Activated CD8-positive, alpha-beta T cell treated with anti-CD3 and anti-CD28 coated beads, Interleukin-2, amount 10 ng/mL, durations not matched to agents 7 days and 5 days (primary cell): ENCODE results near the gene PNMA6E. TPM values are rescaled to one million over a fixed set of nuclear protein-coding genes. Genes with fewer than 3 reads are reported as not detected.
A peak's percentile ranks its signal among the peaks of the same experiment; 100 is the strongest.

Experiments used
- ATAC-seq: fragments of 150-1000 bp; cut with Tn5 transposase; one replicate; pipeline ENCODE4 v1.10.0; 2021; ENCODE audit warnings: moderate library complexity
- CTCF ChIA-PET: fragments of 350-600 bp; sonication (Branson Sonifier 250); formaldehyde crosslinking; loops from one replicate; lab custom pipeline; 2021; ENCODE audit warnings: antibody characterized with exemption; lab: Charles Lee
- POLR2A ChIA-PET: fragments of 350-600 bp; sonication (Branson Sonifier 250); formaldehyde crosslinking; loops from one replicate; lab custom pipeline; 2021; ENCODE audit warnings: antibody characterized with exemption; lab: Charles Lee
- DNase-seq: peaks from one replicate; pipeline ENCODE4 v3.0.0-alpha.2; 2020
- H3K27ac Mint-ChIP-seq: one replicate; pipeline ENCODE4 v1.8.0; 2021; ENCODE audit warnings: mild to moderate bottlenecking, mixed read lengths
- H3K27me3 Mint-ChIP-seq: one replicate; pipeline ENCODE4 v1.8.0; 2021; ENCODE audit warnings: low read depth, mixed read lengths
- H3K36me3 Mint-ChIP-seq: one replicate; pipeline ENCODE4 v1.8.0; 2021; ENCODE audit warnings: low read depth, mixed read lengths
- H3K4me1 Mint-ChIP-seq: one replicate; pipeline ENCODE4 v1.8.0; 2021; ENCODE audit warnings: low read depth, mixed read lengths
- H3K4me3 Mint-ChIP-seq: one replicate; pipeline ENCODE4 v1.8.0; 2021; ENCODE audit warnings: mild to moderate bottlenecking, mixed read lengths
- H3K9me3 Mint-ChIP-seq: one replicate; pipeline ENCODE4 v1.8.0; 2022; ENCODE audit warnings: mixed read lengths; ENCODE audit not compliant: insufficient read depth
- total RNA-seq, 2 experiments: library from RNA; stranded (reverse); gene quantifications; one replicate each; pipeline ENCODE4 v1.2.3, GENCODE V29; 2021

PNMA6E gene
- total RNA-seq, 2 experiments from 2014 or later = not detected

GRCh38 chrX:153433161-153433680, 32.1 kb upstream of the PNMA6E start:
- CTCF ChIA-PET = no interaction called here
- ATAC-seq = no peak

DNA sequence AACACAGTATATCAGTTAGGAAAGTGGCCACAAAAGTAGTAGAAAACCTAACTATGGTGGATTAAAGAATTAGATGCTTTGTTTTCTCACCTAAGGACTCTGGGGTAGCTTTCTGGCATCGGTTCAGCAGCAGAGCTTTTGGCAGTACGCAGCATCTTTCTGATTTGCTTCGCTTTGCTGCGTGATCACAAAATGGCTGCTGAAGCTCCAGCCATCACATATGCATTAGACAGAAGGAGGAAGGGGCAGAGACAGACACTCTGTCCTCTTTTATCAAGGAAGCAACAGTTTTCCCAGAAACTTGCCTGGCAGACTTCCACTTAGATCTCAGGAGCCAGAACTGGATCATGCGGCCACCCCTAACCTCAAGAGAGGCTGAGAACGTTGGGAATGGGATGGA, 29.6 kb upstream of the PNMA6E start:
- DNase-seq (no peak), ATAC-seq (no peak)
- Mint-ChIP-seq H3K4me1 (no peaks in the 10 kb centered on the region), H3K9me3 (no peaks in the 10 kb centered on the region), H3K27ac (no peak overlapping the region), H3K4me3 (no peak overlapping the region), H3K36me3 (no peaks in the 10 kb centered on the region), H3K27me3 (no peaks in the 10 kb centered on the region)
- ChIA-PET CTCF (no interaction called here), POLR2A (no interaction called here)

More at GRCh38 chrX:153433161-153433680, 32.1 kb upstream of the PNMA6E start:
- H3K9me3 Mint-ChIP-seq = no peaks in the 10 kb centered on the region
- H3K27me3 Mint-ChIP-seq = no peaks in the 10 kb centered on the region
- H3K4me1 Mint-ChIP-seq = no peaks in the 10 kb centered on the region
- POLR2A ChIA-PET = no interaction called here
- no peak overlapping the region for H3K4me3 Mint-ChIP-seq
- no peak overlapping the region for H3K27ac Mint-ChIP-seq
- DNase-seq = no peak
- no peaks in the 10 kb centered on the region for H3K36me3 Mint-ChIP-seq

DNA sequence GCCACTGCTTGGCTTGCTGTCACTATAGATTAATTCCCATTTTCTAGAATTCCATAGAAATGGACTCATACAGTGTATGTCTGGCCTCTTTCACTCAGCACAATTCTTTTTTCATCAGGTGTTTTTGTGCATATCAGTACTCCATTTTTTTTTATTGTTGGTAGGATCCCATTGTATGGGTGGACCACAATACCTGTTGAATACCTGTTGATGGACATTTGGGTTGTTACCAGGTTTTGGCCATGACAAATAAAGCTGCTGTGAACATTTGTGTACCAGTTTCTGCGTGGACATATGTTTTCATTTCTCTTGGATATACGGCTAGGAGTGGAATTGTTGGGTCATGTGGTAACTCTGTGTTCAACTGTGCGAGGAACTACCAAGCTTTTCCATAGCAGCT, 25.1 kb upstream of the PNMA6E start:
- POLR2A ChIA-PET = no interaction called here

GRCh38 chrX:153423652-153424051, 22.5 kb upstream of the PNMA6E start:
- H3K9me3 Mint-ChIP-seq = no peaks in the 10 kb centered on the region
- H3K27ac Mint-ChIP-seq = no peak overlapping the region
- DNase-seq = no peak
- ChIA-PET POLR2A (no interaction called here), CTCF (no interaction called here)
- H3K27me3 Mint-ChIP-seq = no peaks in the 10 kb centered on the region
- no peaks in the 10 kb centered on the region for H3K36me3 Mint-ChIP-seq
- H3K4me3 Mint-ChIP-seq = no peak overlapping the region
- no peaks in the 10 kb centered on the region for H3K4me1 Mint-ChIP-seq
- no peak for ATAC-seq

More for the DNA sequence above, 25.1 kb upstream of the PNMA6E start:
- no peak for ATAC-seq
- Mint-ChIP-seq H3K4me1 (no peaks in the 10 kb centered on the region), H3K9me3 (no peaks in the 10 kb centered on the region), H3K27ac (no peak overlapping the region), H3K36me3 (no peaks in the 10 kb centered on the region), H3K4me3 (no peak overlapping the region), H3K27me3 (no peaks in the 10 kb centered on the region)
- CTCF ChIA-PET = no interaction called here
- no peak for DNase-seq

- POLR2A ChIA-PET = no interaction called here
- CTCF ChIA-PET = no interaction called here
- Mint-ChIP-seq H3K4me1 (no peaks in the 10 kb centered on the region), H3K4me3 (no peak overlapping the region), H3K9me3 (no peaks in the 10 kb centered on the region), H3K27me3 (no peaks in the 10 kb centered on the region), H3K36me3 (no peaks in the 10 kb centered on the region), H3K27ac (no peak overlapping the region)
- DNase-seq = no peak
- no peak for ATAC-seq
Observed at GRCh38 chrX:153421856-153422255, 20.7 kb upstream of the PNMA6E start.

GRCh38 chrX:153420851-153421599, 19.9 kb upstream of the PNMA6E start:
- Mint-ChIP-seq H3K27me3 (no peaks in the 10 kb centered on the region), H3K4me1 (no peaks in the 10 kb centered on the region), H3K4me3 (no peak overlapping the region), H3K9me3 (no peaks in the 10 kb centered on the region), H3K36me3 (no peaks in the 10 kb centered on the region), H3K27ac (no peak overlapping the region)
- DNase-seq (no peak), ATAC-seq (no peak)
- ChIA-PET POLR2A (no interaction called here), CTCF (no interaction called here)

- ATAC-seq = no peak
- ChIA-PET CTCF (no interaction called here), POLR2A (no interaction called here)
- no peaks in the 10 kb centered on the region for H3K4me1 Mint-ChIP-seq
- no peaks in the 10 kb centered on the region for H3K27me3 Mint-ChIP-seq
- no peak for DNase-seq
- H3K36me3 Mint-ChIP-seq = no peaks in the 10 kb centered on the region
- H3K4me3 Mint-ChIP-seq = no peak overlapping the region
- no peaks in the 10 kb centered on the region for H3K9me3 Mint-ChIP-seq
- H3K27ac Mint-ChIP-seq = no peak overlapping the region
Observed at GRCh38 chrX:153417637-153418036, 16.5 kb upstream of the PNMA6E start.

GRCh38 chrX:153416781-153417450, 15.8 kb upstream of the PNMA6E start:
- no peaks in the 10 kb centered on the region for H3K36me3 Mint-ChIP-seq
- ChIA-PET POLR2A (no interaction called here), CTCF (interaction anchor here (1.1 kb wide), 1 partner anchor 44 kb away, joined by 3 read pairs; no protein-coding TSS in a partner anchor)
- no peaks in the 10 kb centered on the region for H3K27me3 Mint-ChIP-seq
- no peak overlapping the region for H3K4me3 Mint-ChIP-seq
- ATAC-seq = no peak
- no peak for DNase-seq
- no peaks in the 10 kb centered on the region for H3K9me3 Mint-ChIP-seq
- H3K4me1 Mint-ChIP-seq = peaks cover 7% of the 10 kb centered on the region
- H3K27ac Mint-ChIP-seq = no peak overlapping the region

DNA sequence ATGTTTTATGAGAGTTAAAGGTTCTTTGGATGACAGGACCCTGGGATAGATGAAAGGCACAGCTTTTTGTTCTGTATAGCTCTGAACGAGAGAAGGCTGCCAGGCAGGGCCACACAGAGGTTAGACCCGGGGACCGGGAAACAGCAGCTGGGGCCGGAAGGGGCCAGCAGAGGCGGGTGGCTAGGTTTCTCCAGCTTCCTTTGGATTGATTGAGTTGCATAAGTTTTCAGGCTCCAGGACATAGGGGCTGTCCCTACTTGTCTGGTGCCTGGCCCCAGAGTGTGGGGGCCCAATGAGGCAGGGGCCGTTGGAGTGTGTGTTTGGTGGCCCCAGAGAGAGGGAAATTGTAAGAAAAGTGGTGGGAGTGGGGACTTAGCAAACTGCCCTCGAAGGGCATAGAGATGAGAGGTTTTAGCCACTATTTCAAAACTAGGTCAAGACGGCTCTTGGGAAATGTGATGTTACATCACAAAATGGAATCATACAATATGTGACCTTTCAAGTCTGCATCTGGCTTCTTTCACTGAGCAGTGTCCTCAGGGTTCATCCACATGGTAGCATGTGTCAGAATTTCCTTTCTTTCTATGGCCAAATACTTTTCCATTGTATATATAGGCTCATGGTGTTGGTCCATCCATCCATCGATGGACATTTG, 13.8 kb upstream of the PNMA6E start:
- CTCF ChIA-PET = no interaction called here
- DNase-seq (no peak), ATAC-seq (no peak)
- Mint-ChIP-seq H3K36me3 (no peaks in the 10 kb centered on the region), H3K4me1 (peaks cover 8% of the 10 kb centered on the region), H3K27me3 (no peaks in the 10 kb centered on the region), H3K9me3 (no peaks in the 10 kb centered on the region), H3K4me3 (no peak overlapping the region), H3K27ac (no peak overlapping the region)
- POLR2A ChIA-PET = no interaction called here

- ATAC-seq (no peak), DNase-seq (no peak)
- Mint-ChIP-seq H3K36me3 (no peaks in the 10 kb centered on the region), H3K27me3 (no peaks in the 10 kb centered on the region), H3K4me1 (peaks cover 8% of the 10 kb centered on the region), H3K27ac (no peak overlapping the region), H3K9me3 (no peaks in the 10 kb centered on the region), H3K4me3 (no peak overlapping the region)
- ChIA-PET CTCF (interaction anchor here (0.8 kb wide), 1 partner anchor 382 kb away, joined by 3 read pairs; no protein-coding TSS in a partner anchor), POLR2A (no interaction called here)
Observed at GRCh38 chrX:153413731-153414130, 12.6 kb upstream of the PNMA6E start.

DNA sequence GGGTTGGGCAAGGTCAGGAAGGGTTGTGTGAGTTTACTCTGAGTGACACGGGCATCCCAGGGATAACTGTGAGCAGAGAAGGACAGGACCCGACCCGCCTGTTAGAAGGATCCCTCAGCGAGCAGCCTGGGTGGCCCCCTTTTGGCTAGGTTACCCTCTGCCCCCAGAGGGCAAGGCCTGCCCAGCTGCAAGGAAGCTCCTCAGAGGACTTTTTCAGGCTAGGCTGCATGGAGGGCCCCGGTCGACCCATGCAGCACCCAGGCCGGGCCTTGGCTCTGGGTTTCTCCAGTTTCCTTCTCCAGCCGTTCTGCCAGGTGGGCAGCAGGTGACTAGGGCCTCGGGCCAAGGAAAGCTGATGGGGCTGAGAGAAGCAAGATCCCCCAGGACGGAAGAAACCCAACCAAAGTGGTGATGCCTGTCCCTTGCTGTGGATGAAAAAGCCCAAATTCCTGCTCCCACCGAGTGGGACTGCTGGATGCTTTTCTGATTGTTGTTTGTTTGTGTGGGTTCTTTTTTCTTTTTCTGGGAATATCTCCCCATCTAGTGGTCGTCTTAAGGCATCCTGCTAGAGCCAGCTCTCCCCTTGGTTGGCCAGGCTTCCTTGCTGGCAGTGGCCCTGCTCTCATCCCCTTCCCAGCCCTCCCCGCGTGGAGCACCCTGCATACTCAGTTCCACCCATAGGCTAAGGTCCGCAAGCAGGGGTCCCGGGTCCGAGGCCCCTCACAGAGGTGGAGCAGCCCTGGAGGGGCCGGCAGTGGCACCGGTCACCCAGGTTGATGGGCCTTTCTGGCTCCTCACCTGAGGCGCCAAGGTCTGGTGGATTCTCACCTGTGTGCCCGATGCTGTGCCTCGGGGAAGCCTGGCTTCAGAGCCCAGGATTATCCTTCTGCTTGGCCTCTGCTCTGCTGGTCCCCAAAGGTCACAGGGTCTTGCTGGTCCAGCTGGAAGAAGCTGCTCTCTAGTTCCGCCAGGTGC, 11.9 kb upstream of the PNMA6E start:
- no peak overlapping the region for H3K27ac Mint-ChIP-seq

More for the DNA sequence above, 11.9 kb upstream of the PNMA6E start:
- H3K4me3 Mint-ChIP-seq = peak overlapping the region; percentile 71
- H3K9me3 Mint-ChIP-seq = no peaks in the 10 kb centered on the region
- ATAC-seq (no peak), DNase-seq (no peak)
- CTCF ChIA-PET = no interaction called here
- no peaks in the 10 kb centered on the region for H3K36me3 Mint-ChIP-seq
- POLR2A ChIA-PET = no interaction called here
- H3K27me3 Mint-ChIP-seq = no peaks in the 10 kb centered on the region
- H3K4me1 Mint-ChIP-seq = peaks cover 8% of the 10 kb centered on the region
